ENCODE results near the gene SMARCC1. TPM values are rescaled to one million over a fixed set of nuclear protein-coding genes. Genes with fewer than 3 reads are reported as not detected.

SMARCC1 gene
- total RNA-seq, 3 donors from 2014 or later, result 27.4 to 63.2 (median 61.9) TPM

DNA sequence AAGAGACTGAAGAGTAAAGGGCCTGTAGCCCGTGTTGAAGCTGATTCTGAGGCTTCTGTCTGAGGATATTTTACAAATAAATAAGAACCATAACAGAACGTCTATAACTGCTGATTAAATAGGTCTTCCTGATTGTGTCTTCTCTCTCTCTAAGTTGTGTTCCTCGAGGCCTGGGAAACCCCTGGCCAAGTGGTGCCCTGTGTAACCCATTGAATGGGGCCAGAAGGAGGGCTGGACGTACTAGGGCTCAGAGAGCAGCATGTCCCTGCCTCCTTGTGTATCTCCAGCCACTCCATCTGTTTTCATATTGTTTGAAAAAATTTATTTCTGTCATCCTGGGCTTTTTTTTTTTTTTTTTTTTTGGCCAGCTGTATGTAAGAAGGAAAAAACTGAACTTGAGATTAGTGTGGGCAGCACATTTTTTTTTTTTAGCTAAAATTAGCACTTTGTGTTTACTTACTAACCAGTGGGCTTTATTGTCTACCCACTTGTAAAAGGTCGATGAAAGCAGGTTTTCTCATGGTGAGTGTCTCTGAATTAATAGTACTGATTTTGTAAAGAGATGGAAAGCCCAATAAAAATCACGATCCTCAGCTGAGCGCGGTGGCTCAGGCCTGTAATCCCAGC lies 32.0 kb upstream of the SMARCC1 start:
- DNase-seq (ENCODE audit: low spot score in 2 of 2), result no peak
- Histone ChIP-seq H3K27me3 (no peaks in the 10 kb centered on the region), H3K4me1 (no peaks in the 10 kb centered on the region), H3K27ac (no peak overlapping the region), H3K9me3 (no peaks in the 10 kb centered on the region), H3K4me3 (no peak overlapping the region), H3K36me3 (no peaks in the 10 kb centered on the region)
- intact Hi-C loops (cut with DNase I; ENCODE audit: low total_unique reads), result no loop called here
- no peak for TF ChIP-seq POLR2A (IDR thresholded peaks at IDR 0.05)
- TF ChIP-seq, protein P1, sequence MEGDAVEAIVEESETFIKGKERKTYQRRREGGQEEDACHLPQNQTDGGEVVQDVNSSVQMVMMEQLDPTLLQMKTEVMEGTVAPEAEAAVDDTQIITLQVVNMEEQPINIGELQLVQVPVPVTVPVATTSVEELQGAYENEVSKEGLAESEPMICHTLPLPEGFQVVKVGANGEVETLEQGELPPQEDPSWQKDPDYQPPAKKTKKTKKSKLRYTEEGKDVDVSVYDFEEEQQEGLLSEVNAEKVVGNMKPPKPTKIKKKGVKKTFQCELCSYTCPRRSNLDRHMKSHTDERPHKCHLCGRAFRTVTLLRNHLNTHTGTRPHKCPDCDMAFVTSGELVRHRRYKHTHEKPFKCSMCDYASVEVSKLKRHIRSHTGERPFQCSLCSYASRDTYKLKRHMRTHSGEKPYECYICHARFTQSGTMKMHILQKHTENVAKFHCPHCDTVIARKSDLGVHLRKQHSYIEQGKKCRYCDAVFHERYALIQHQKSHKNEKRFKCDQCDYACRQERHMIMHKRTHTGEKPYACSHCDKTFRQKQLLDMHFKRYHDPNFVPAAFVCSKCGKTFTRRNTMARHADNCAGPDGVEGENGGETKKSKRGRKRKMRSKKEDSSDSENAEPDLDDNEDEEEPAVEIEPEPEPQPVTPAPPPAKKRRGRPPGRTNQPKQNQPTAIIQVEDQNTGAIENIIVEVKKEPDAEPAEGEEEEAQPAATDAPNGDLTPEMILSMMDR (IDR thresholded peaks at IDR 0.05), result no peak
- no peak for TF ChIP-seq POLR2AphosphoS5 (IDR thresholded peaks at IDR 0.05)

DNA sequence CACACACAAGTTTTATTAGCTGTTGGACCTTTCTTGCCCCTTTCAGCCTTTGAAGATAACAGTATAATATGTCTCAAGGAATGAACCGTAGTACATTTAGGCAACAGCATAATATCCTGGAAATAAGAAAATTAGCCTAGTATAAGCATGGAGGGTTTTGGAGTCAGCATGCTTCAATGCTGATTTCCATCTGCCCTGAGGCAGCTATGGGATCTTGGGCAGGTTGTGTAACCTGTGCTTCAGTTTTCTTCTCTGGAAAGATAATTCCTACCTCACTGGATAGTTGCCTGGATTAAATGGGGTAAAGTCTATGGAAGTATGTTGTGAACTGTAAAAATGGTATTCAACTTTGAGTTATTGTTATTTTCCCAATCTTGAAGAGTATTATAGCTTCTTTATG lies 22.9 kb upstream of the SMARCC1 start:
- Histone ChIP-seq H3K27me3 (no peaks in the 10 kb centered on the region), H3K9me3 (no peaks in the 10 kb centered on the region), H3K4me3 (no peak overlapping the region), H3K27ac (no peak overlapping the region), H3K4me1 (peaks cover 4 to 9% of the 10 kb centered on the region in 2 donors), H3K36me3 (no peaks in the 10 kb centered on the region)
- intact Hi-C loops (cut with DNase I; ENCODE audit: low total_unique reads), result no loop called here
- no peak for DNase-seq (ENCODE audit: low spot score in 2 of 2)
- TF ChIP-seq, protein P1 (IDR thresholded peaks at IDR 0.05), result no peak
- TF ChIP-seq POLR2AphosphoS5 (IDR thresholded peaks at IDR 0.05) (no peak), POLR2A (IDR thresholded peaks at IDR 0.05) (no peak)

DNA sequence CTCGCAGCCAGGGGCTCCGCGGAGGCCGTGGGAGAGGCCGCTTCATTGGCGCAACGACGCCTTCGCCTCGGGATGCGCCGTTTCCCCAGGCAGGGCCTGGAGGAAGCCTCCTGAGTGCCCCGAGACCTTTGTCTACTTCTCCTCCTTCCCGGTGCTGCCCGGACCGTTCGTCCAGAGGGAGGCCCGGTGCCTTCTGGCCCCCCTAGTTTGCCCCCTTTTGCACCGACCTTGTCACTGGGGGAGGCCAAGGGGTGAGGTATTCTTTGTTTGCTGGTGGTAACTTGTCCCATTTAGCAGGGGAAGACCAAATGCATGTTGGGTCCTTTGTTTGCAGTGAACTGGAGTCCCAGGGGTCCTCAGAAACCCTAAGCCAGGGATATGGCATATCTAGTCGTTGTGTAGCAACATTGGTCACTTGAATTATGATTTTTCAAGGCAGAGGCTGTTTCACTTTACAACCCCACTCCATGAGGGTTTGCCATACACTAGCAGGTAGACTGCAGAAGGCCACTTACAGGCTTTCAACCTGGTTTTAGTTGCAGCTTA lies 21.9 kb upstream of the SMARCC1 start:
- intact Hi-C loops (cut with DNase I; ENCODE audit: low total_unique reads), result no loop called here
- no peak for DNase-seq (ENCODE audit: low spot score in 2 of 2)
- TF ChIP-seq, protein P1 (IDR thresholded peaks at IDR 0.05), result no peak
- TF ChIP-seq POLR2A (IDR thresholded peaks at IDR 0.05) (no peak), POLR2AphosphoS5 (IDR thresholded peaks at IDR 0.05) (no peak)
- H3K36me3 ChIP-seq, result no peaks in the 10 kb centered on the region
- H3K27me3 ChIP-seq, result no peaks in the 10 kb centered on the region
- H3K4me3 ChIP-seq, result peak overlapping the region; percentile 77 to 91 (median 80)
- no peaks in the 10 kb centered on the region for H3K9me3 ChIP-seq
- H3K27ac ChIP-seq, result peak overlapping the region; percentile 92 to 94
- H3K4me1 ChIP-seq, result peaks cover 4 to 9% of the 10 kb centered on the region in 2 donors

DNA sequence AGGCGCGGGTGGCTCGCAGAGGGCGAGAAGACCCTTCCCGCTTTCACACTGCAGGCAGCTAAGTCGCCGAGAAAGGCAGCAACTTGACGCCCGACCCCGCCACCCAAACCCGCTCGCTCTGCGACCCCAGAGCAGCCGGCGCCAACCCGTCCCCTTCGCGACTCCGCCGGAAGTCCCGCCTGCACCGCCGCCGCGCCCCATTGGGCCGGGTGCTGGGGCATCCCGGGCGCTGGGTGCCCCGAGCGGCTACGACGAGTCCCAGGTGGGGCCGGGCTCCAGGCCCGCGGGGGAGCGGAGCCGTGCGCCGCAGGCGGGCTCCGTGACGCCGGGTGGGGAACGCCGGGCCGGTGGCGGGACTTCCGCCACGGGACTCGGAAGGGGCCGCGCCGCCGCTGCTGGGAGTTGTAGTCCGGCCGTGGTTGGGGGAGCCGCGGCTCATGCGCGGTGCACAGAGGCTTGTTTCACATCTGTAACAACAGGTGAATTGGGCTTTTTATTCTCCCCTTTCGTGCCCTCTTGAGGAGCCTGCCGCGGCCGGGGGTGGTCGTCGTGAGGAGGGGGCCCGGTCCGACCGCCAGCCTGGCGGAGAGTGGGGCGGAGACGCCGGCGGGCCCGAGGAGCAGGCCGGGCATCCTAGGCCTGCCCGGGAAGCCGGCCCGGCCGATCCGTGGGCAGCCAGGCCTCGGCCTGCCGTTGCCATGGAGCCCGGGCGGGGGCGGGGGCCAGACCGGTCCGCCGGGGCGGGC lies 21.2 kb upstream of the SMARCC1 start, which contains the start of gene DHX30:
Gene DHX30 (plus strand): TSS at position 405 of the 746 bp plus-strand sequence. CDS start 7,546 bp downstream, outside the sequence.
- Histone ChIP-seq H3K27me3 (no peaks in the 10 kb centered on the region), H3K4me3 (peak within 1 kb of the TSS; percentile 77 to 91 (median 80)), H3K36me3 (no peaks in the 10 kb centered on the region), H3K9me3 (no peaks in the 10 kb centered on the region), H3K27ac (peak within 1 kb of the TSS; percentile 92 to 94), H3K4me1 (peaks cover 4 to 9% of the 10 kb centered on the region in 2 donors)
- peak; percentile 77 to 80 for DNase-seq (ENCODE audit: low spot score in 2 of 2)
- intact Hi-C loops (cut with DNase I; ENCODE audit: low total_unique reads), result no loop called here
- peak in 2 of 3 donors; percentile 9 to 60 for TF ChIP-seq POLR2AphosphoS5 (IDR thresholded peaks at IDR 0.05)
- TF ChIP-seq, protein P1 (IDR thresholded peaks at IDR 0.05), result no peak

DNA sequence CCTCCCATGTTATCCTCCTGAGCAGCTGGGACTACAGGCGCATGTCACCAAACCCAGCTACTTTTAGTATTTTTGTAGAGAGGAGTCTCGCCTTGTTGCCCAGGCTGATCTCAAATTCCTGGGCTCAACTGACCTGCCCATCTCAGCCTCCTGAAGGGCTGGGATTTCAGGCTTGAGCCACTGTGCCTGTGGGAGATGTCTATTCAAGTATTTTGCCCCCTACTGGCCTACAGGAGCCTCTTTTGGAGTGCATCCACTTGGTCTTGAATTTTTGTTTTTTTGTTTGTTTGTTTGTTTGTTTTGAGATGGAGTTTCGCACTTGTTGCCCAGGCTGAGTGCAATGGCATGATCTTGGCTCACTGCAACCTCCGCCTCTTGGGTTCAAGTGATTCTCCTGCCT lies 18.0 kb upstream of the SMARCC1 start:
- H3K4me1 ChIP-seq, result peaks cover 4 to 9% of the 10 kb centered on the region in 2 donors
- no peaks in the 10 kb centered on the region for H3K27me3 ChIP-seq
- DNase-seq (ENCODE audit: low spot score in 2 of 2), result no peak
- no peak overlapping the region for H3K27ac ChIP-seq
- TF ChIP-seq, protein P1 (IDR thresholded peaks at IDR 0.05), result no peak
- TF ChIP-seq POLR2A (IDR thresholded peaks at IDR 0.05) (no peak), POLR2AphosphoS5 (IDR thresholded peaks at IDR 0.05) (no peak)
- intact Hi-C loops (cut with DNase I; ENCODE audit: low total_unique reads), result no loop called here
- H3K9me3 ChIP-seq, result no peaks in the 10 kb centered on the region
- no peak overlapping the region for H3K4me3 ChIP-seq
- no peaks in the 10 kb centered on the region for H3K36me3 ChIP-seq
